Measurements from ENCODE around the gene SLC6A6.

Gene SLC6A6

DNA sequence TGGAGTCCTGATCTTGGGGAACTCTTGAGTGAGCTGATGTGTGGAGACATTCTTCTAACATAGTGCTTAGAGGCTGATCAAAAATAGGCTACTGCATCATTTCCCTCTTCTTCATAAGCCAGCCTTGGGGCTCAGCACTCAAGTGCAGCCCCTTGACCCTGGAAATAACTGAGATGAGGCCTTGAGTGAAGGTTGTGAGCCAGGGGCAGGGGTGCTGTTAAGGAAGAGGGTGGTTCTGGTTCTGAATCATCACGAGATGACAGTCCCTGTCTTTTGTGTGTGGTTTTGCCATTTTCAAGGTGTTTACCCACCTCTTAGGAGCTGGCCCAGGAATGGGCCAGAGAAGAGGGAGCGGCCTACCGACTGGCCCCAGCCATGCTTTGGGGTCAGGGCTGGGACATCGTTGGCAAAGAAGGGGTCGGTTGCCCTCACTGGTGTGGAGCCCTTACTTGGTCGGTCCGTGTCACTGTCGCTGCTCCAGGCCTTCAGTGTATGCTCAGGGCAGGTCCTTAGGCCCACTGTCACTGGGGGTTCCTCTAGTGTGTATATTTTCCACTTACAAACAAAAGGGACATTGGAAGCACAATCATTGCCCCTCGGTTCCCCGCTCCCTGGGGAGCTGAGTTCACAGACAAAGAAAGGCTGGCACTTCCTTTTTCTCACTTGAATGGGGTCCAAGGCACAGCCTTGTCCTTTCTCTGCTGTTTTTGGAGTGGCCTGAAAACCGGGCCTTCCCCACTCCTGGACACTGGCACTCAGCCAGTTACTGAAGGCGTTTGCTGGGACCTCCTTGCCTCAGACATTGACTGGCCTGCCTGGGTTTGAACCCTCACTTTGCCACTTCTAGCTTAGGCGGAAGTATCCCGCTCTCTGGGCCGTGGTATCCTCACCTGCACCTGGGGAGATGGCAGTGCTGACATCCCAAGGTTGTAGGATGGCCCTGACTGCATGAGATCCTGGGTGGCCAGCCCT, 46.6 kb downstream of the SLC6A6 start:
- DNase-seq (ENCODE audit: extremely low spot score, insufficient read length, low read depth) (no peak), FAIRE-seq (no peak)

DNA sequence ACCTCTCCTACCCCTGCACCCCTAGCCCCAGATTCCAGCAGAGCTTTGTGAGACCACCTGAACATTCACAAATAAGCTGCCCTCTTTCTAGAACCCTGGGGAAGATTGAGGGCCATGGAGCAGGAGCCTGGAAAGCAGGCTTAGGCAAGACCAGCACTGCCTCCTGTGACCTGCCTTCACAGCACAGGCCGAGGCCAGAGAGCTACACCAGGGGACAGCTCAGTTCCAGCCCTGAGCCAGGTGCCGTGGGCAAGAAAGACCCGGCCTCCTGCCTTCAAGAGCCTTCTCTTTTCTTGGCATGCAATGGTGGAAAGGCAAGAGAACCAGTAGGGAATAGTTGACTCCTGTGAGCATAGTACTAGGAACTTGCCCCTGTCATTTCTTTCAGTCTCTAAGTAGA, 48.1 kb downstream of the SLC6A6 start:
- no peak for DNase-seq (ENCODE audit: extremely low spot score, insufficient read length, low read depth)
- no peak for FAIRE-seq

DNA sequence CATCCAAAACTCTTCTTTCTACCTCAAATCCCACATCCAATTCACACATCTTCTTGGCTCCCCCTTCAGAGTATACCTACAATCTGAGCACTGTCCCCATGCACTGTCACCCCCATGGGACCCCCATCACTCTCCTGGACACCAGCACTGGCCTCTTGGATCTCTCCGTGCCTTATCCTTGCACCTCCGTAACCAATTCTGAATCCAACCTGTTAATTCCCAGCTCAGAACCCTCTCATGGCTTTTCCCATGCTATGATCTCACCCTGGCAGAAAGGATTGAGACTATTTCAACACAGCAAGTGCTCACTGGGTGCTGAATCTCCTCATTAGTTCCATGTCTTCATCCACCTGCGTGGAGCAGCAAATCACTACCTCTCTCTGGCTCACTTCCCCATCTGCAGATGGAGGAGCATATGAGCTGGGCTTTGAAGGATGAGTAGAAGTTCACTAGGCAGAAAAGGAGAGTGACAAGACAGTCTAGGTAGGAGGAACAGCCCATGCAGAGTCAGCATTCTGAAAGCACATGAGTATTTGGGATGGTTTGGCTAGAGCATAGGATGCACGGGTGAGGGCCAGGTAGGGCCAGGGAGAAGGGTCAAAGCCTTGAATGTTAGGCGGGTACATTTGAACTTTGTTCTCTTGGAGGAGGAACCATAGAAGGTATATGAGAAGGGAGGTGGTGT, 48.7 kb downstream of the SLC6A6 start:
- no peak for FAIRE-seq
- no peak for DNase-seq (ENCODE audit: extremely low spot score, insufficient read length, low read depth)

- FAIRE-seq (no peak), DNase-seq (ENCODE audit: extremely low spot score, insufficient read length, low read depth) (no peak)
Measured at GRCh38 chr3:14451844-14452739, 49.7 kb downstream of the SLC6A6 start.

DNA sequence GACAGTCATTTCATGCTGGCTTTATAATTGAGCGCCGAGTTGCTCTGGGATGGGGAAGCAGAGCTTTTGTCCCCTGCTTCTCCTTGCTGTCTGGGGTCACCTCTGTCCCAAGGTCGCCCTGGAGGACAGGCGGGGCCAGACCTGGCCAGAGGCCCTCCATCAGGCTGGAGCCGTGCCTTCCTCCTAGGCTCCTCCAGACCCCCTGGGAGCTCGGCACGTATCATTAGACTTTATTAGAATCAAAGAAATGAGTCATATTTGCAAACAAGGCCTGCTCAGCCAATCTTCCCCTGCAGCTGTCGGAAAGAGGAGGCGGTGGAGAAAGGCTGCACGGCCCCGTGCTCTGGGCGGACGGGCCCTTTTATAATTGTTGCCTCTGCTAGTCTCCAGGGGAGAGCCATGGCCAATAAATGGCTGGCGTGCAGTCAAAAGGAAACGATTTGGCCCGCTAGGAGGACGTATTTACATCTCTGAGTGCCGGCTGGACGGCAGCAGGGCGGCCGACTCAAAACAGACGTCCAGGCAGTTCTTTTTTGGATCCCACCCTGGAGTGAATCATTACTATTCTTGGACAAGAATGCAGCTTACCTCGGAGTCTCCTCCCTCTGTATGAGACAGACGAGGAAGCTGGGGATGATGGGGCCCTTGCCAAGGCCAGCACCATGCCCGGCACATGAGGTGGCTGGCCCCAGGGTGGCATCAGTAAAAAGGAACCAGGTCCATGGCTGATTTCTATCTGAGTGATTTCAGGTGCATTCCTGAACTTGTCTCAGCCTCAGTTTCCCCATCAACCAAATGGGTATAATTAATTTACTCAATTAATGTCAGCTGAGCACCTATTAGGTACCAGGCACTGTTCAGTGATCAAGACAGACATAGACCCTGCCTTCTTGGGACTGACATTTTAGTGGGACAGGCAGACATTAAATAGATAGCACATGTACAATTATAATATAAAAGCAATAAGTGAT, 50.6 kb downstream of the SLC6A6 start:
- DNase-seq (ENCODE audit: extremely low spot score, insufficient read length, low read depth) (no peak), FAIRE-seq (no peak)

DNA sequence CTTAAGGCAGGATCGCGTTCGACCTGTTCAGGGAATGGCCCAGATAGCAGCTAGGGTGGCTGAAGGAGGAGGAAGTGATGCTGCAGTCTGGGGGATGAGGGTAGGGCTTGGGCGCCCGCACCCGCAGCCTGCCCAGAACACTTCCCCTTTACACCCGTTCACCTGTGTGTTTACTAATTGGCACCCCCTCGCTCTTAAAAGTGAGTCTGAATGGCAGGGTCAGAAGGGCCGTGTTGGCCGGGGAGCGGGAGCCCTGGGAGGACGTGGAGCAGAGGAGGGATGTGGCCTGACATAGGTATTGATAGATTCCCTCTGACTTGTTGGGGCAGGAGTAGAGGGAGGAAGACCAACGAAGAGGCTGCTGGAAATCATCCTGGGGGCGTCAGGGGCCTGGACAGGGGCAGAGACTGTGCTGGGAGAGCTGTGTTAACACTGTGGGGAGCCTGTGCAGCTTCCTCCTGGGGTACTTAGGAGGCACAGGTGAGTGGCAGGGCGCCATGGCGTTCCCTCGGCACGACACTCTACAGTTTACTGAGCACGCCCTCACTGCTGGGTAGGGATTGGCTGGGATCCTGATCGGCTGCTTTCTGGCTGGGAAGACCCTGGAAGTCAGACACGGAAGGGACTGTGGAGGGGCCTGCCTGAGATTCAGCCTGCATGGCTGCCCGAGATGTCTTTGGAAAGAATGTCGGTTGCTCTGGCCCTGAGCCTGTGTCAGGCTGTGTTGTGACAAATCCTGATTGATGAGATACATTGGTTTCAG, 51.7 kb downstream of the SLC6A6 start:
- DNase-seq (ENCODE audit: extremely low spot score, insufficient read length, low read depth): no peak
- no peak for FAIRE-seq

DNA sequence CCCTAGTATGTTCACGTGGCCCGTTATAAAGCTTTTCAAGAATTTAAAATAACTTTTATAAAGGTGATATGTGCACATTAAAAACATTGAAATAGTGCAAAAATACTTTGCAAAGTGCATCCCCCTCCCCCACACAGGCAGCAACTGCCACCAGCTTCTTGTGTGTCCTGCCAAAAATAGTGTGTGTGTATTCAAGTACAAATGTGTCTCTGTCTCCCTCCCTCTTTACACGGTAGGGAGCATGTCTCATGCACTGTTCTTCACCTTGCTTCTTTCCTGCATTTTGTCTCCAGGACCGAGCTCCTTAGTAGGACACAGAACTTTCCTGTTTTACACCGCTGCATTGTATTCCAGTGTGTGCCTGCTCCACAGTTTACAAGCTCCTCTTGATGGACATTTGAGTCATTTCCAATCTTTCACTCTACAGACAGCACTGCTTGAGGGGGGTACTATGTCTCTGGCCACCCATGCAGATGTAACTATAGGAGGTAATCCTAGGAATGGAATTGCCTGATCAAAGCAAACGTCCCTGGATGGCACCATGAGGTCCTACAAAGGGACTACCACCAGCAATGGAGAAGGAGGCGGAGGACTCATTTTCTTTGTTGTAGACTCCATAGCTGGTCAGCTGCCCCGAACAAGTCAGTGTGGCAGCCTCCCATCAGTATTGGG, 52.4 kb downstream of the SLC6A6 start:
- FAIRE-seq (no peak), DNase-seq (ENCODE audit: extremely low spot score, insufficient read length, low read depth) (no peak)

GRCh38 chr3:14455571-14456317, 53.3 kb downstream of the SLC6A6 start:
- FAIRE-seq (no peak), DNase-seq (ENCODE audit: extremely low spot score, insufficient read length, low read depth) (no peak)

DNA sequence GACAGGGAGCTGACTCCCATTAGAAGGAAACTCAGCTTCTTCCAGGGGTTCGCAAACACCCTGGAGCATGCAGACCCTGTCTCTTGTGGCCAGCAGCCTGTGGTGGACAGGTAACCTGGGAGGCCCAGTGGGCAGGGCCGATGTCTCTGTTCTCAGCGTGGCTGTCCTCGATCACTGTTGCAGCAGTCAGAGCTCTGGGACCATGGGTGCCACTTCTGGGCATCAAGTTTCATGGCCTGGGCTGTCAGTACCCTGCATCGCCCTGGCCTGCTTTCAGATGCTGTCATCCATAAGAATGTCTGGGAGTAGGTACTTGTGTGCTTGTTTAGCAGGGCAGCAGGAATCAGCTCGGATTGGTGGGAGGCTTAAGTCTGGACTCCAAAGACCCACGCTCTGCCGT, 54.4 kb downstream of the SLC6A6 start:
- DNase-seq (ENCODE audit: extremely low spot score, insufficient read length, low read depth): no peak
- FAIRE-seq: no peak

DNA sequence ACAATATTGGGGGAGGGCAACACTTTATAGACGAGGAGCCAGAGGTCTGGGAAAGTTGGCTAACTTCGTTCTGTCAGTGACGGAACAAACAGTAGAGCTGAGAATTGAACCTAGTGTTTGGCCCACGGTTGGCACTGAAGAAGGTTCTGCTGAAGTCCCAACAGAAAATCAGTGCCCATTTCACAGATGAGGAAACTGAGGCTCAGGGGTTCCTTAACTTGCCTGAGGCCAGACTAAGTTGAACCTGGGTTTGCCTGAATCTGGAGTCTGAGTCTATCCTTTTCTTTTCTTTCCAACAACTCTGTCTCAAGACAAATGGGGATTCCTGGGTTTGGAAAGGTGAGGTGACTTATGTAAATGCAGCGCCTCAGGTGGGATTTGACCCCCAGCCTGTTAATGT, 55.1 kb downstream of the SLC6A6 start:
- no peak for DNase-seq (ENCODE audit: extremely low spot score, insufficient read length, low read depth)
- no peak for FAIRE-seq

DNA sequence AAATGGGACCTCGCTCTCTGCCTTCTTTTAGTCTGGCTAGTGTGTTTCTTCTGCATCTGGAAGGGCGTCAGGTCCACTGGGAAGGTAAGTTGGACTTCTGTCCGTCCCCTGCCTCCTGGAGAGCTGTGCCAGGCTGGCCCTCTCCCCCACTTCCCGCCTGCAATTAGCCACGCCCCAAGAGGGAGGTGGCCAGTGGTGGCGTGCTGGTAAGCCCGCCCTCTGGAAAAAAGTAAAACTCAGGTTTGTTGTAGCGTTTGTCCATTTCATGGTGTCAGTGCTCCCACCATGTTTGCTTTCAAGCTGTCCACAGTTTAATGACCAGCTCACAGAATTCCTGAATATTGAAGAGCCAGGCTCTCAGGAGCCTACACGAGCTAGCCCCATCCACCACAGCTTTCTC, 55.6 kb downstream of the SLC6A6 start:
- FAIRE-seq: no peak
- DNase-seq (ENCODE audit: extremely low spot score, insufficient read length, low read depth): no peak

DNA sequence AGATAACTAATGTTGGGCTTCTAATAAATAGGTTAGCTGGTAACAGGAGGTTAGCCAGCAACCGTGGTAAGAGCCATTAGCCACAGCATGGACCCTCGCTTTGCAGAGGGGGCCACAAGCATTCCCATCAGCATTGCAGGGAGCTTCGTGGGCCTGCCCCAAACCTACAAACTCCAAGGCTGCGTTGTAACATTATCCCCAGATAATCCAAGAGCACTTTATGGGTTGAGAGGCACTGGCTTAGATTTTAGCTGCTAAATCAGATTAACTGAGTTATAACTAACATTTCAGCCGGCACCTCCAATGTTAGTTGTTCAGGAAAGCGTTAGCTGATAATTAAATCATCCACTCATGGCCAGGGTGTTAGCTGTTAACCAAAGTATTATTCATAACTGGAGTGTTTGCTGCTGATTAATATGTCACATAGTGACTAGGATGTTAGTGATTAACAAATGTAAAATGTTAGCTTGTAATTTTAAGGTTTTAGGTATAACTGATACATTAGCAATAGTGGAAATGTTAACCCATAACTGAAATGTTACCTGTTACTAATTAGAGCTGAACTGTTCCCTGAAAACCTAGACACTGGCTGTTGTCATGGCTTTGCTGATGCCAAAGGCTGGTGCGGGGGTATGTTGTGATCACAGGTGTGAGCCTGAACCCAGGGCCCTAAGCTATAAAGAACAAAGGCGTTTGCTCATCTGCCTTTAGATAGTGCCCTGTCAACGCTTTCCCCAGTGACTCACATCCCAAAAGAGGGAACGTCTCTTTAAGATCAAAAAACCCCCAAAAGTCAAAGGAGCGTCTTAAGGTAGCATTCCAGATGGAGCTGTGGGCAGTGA, 56.2 kb downstream of the SLC6A6 start:
- DNase-seq (ENCODE audit: extremely low spot score, insufficient read length, low read depth) (peak; percentile 53), FAIRE-seq (peak; percentile 81)

DNA sequence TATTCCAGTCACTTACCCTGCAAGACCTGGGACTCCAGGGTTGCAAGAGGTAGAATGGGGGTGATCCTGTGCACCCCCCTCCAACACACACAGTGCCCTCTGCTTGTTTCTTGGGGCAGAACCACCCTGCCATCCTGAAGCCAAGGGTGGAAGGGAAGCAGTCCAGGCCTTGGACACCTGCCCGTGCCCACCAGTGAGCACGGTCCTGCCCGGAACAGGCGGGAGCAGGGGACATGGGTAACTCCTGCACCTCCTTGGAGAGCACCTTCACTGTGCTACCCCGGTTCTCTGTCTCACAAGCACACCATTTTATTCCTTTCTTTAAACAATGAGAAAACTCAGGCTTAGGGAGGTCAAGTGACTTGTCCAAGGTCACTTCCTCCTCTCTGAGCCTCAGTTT, 57.0 kb downstream of the SLC6A6 start:
- no peak for DNase-seq (ENCODE audit: extremely low spot score, insufficient read length, low read depth)
- FAIRE-seq: no peak

DNA sequence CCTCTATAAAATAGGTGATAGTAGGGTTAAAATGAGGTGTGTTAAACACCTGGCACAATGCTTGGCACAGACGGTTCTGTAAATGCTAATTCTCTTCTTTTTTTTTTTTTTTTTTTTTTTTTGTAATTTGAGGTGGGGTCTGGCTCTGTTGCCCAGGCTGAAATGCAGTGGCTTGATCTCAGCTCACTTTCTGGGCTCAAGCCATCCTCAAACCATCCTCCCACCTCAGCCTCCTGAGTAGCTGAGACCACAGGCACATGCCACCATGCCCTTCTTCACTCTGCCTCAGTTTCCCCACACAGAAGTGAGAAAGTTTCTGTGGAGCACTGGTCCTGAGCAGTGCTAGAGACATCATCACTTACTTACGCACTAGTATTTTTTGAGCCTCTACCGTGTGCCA, 57.4 kb downstream of the SLC6A6 start:
- FAIRE-seq: no peak
- DNase-seq (ENCODE audit: extremely low spot score, insufficient read length, low read depth): no peak

DNA sequence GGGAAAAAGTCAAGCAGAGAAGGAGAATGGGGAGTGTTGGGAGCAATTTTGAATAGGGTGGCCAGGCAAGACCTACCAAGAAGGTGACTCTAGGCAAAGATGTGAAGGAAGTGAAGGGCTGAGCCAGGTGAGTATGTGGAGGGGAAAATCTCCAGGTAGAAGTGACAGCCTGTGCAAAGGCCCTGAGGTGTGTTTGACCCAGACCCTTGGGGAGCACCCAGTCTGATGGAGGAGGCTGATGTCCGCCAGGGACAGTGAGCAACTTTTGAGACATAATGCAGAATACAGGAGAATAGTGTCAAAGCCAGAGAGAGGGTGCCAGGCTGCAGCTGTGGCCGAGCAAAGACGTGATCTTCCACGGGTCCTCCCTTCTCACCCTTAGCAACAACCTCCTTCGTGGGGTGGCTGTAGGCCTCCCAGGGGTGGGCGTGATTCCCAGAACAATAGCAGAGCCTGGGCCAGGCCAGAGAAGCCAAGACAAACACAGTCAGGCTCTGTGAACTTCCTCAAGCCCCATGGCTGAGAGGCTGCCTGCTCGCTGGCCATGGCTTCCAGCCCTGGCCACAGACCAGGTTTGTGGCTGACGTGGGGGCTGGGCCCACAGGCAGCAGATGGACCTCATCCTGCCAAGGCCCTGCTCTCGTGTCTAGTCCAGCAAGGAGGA, 58.1 kb downstream of the SLC6A6 start:
- DNase-seq (ENCODE audit: extremely low spot score, insufficient read length, low read depth) (no peak), FAIRE-seq (no peak)

Data from GM18507 (cell line).